Activated T-helper 1 cell treated with anti-CD3 and anti-CD28 coated beads, Interleukin-2, amount 50 U/mL, for 16 hours (primary cell): ENCODE results near the gene GADD45GIP1.
A peak's percentile ranks its signal among the peaks of the same experiment; 100 is the strongest.
"Not testable (repeated sequence)": the region's sequence is repeated elsewhere in the genome, so short reads cannot be mapped to it uniquely, and the experiment has no call there.

Source experiments
- DNase-seq, 2 donors: peaks; one replicate each; pipeline ENCODE4 v3.0.0-alpha.2; 2020; ENCODE audit warnings: low read depth in 1 of 2, low spot score in 1 of 2

GADD45GIP1 gene

DNA sequence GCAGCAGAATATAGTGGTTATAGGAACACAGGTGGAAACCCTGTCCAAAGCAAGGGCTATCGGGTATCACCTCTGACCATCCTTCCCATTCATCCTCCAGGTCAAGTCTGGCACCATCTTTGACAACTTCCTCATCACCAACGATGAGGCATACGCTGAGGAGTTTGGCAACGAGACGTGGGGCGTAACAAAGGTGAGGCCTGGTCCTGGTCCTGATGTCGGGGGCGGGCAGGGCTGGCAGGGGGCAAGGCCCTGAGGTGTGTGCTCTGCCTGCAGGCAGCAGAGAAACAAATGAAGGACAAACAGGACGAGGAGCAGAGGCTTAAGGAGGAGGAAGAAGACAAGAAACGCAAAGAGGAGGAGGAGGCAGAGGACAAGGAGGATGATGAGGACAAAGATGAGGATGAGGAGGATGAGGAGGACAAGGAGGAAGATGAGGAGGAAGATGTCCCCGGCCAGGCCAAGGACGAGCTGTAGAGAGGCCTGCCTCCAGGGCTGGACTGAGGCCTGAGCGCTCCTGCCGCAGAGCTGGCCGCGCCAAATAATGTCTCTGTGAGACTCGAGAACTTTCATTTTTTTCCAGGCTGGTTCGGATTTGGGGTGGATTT is 13.5 kb downstream of the GADD45GIP1 start:
- no peak for DNase-seq

DNA sequence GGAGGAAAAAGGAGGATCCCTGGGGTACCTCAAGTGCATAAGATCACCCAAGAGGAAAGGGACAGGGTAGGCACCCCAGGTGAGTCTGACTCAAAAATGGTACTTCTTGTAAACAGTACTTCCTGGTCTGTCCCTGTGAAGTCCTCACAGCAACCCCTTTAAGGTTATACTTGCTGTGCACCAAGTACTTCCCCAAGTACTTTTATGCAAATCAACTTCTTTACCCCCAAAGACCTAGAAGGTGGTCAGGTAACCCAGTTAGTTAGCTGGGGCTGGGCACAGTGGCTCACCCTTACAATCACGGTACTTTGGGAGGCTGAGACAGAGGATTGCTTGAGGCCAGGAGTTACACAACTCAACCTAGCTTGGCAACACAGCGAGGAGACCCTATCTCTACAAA is 16.1 kb downstream of the GADD45GIP1 start:
- DNase-seq, result no peak

DNA sequence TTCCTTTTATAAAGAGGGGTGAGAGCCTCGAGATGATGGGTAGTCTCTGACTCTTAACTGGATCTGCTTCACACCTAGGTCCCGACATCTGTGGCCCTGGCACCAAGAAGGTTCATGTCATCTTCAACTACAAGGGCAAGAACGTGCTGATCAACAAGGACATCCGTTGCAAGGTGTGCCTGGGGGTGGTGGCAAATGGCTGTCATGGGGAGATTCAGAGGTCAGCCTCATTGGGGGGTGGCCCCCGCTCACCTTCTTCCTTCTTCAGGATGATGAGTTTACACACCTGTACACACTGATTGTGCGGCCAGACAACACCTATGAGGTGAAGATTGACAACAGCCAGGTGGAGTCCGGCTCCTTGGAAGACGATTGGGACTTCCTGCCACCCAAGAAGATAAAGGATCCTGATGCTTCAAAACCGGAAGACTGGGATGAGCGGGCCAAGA is 17.0 kb downstream of the GADD45GIP1 start:
- no peak for DNase-seq

DNA sequence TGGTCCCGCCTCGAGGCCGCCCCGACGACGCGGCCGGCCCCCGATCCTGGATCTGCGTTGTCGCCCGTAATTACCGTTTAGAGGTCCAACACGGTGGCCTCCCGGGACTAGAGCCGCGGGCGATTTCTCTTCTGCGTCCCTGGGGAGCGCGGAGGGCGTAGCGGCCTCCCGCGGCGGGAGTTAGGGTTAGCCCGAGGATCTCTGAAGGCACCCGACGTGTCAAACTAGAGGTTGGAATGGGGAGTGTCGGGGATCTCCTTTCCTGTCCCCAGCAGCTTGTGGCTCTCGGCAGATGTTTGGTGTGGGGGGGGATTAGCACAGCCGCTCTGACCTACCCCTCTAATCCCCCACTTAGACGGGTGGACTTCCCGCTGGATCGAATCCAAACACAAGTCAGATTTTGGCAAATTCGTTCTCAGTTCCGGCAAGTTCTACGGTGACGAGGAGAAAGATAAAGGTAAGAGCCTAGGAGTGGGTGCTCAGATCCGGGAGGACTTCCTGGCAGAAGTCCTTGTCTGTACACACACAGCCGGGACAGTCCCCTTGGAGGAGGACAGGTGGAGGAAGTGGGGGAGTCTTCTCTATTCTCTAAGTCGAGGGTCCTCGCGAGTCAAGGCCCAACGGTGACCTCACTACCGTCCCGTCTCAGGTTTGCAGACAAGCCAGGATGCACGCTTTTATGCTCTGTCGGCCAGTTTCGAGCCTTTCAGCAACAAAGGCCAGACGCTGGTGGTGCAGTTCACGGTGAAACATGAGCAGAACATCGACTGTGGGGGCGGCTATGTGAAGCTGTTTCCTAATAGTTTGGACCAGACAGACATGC is 18.0 kb downstream of the GADD45GIP1 start:
- DNase-seq, result peak in 1 of 2 donors; percentile 12

DNA sequence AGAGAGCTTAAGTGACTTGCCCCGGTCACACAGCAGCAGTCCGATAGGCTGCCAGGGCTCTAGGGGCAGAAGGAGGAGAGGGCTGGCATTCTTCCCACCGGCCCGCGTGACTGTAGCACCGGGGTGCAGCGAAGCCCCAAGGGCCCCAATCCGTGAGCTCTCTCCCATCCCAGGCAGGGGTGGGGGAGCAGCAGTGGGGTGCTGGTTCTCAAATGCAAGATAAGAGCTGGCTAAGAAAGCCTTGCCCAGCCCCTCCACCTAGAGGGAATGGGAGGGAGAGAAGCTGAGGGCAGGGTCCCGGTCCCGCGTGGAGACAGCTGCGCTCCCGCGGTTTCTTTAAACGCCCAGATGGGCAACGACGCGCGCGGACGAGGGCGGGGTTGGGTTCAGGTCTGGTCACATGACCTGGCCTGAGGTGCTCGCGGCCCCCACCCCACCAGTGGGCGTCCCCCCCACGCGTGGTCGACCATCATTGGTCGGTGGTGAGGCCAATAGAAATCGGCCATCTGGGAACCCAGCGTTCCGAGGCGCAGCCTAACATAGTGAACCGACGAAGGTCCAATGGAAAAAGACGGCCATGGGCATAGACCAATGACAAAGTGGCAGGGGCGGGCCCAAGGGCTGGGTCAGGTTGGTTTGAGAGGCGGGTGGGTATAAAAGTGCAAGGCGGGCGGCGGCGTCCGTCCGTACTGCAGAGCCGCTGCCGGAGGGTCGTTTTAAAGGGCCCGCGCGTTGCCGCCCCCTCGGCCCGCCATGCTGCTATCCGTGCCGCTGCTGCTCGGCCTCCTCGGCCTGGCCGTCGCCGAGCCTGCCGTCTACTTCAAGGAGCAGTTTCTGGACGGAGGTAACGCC is 18.9 kb downstream of the GADD45GIP1 start, which contains the start of gene CALR:
Gene CALR (plus strand): TSS at position 683 of the 852 bp plus-strand sequence. CDS start 71 bp downstream, at position 754.
- DNase-seq, result peak; percentile 98

DNA sequence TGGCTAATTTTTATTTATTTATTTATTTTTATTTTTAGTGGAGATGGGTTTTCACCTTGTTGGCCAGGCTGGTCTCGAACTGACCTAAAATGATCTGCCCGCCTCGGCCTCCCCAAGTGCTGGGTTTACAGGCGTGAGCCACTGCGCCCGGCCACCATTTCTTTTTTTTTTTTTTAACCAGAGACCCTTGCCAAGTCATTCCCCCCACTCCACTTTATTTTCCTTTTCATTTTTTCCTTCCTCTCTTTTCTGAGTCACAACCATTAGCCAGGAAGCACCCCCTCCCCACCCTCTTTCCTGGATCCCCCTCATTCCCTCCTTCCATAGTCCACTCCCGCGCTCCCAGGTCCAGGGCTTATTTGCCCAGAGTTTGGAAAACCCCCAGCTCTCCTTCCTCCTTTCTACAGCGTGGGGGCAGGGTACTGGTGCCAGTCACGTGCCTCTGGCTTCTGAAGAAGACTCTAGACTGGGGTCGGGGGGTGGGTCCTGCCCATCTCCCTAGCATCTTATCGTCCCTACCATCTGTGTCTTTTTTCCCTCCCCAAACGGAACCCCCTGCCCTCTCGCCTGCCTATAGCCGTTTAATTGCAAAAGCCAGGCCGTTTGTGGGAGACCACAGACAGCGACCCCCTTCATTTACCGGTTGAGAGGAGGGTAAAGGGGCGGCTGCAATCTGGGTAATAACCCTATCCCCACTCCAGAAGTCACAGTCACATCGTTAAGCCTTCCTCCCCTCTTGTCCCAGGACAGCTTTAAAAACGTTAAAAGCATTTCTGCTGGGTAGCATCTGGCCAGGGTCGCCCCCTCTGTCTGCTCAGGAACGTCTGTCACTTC is 19.7 kb downstream of the GADD45GIP1 start:
- DNase-seq, result no peak

DNA sequence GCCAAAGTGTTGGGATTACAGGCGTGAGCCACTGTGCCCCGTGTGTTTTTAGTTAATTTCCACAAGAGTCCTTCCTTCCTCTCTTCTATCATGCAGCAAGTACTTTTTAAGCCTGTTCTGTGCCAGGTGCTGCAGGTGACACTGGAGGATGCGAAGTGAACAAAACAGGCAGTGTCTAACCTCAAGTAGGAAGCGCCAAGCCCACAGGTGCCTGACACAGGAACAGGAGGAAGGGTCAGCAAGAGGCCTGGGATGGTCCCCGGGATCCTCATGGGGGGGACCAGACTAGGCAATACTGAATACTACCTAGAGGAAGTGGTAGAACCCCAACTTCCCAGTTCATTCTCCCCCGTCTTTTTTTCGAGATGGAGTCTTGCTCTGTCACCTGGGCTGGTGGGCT is 20.4 kb downstream of the GADD45GIP1 start:
- DNase-seq, result no peak

DNA sequence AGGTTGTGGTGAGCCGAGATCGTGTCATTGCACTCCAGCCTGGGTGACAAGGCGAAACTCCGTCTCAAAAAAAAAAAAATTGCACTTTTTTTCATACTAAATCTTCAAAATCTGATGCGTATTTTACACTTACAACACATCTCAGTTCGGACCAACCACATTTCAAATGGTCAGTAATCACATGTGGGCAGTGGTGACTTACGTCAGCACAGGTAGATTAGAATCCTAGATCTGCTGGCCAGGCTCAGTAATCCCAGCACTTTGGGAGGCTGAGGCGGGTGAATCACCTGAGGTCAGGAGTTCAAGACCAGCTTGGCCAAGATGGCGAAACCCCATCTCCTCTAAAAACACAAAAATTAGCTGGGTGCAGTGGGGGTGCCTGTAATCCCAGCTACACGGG is 22.0 kb downstream of the GADD45GIP1 start:
- DNase-seq, result no peak

DNA sequence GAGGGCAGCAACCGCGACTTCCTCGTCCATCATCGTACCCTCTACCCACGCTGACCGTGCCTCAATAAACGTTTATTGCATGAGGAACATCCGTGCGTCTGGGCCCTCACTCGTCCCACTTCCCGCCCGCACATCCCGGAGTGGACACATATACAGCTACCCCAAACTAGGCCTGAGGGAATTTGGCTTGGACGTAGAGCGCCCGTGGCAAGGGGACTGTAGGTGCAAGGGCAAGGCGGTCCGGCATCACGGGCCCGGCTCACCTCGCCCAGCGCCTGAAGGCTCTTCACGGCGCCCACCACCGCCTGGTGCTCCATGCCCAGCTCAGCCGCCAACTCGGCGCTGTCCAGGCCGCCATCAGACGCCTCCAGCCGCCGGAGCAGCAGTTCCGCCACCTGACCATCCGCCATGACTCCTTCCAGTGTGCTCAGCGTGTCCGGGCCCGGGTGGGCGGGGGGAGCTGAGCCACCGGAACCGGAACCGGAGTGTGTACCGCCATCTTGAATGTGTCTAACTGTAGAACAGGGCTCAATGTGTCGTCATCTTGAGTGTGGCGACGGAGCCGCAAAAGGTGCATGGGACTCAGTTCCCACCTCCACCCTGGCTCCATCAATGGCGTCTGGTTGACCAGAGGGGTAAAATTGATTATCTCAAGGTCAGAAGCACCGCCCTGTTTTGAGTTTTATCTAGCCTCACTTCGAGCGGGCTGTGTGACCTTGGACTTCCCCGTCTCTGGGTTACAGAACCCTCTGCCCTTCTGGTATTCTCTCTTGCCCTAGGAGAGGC is 23.5 kb downstream of the GADD45GIP1 start, which contains the start of gene FARSA:
Gene FARSA (minus strand): TSS at position 425 of the 786 bp plus-strand sequence. CDS start 15 bp downstream, at position 410.
- peak; percentile 74 to 83 for DNase-seq

DNA sequence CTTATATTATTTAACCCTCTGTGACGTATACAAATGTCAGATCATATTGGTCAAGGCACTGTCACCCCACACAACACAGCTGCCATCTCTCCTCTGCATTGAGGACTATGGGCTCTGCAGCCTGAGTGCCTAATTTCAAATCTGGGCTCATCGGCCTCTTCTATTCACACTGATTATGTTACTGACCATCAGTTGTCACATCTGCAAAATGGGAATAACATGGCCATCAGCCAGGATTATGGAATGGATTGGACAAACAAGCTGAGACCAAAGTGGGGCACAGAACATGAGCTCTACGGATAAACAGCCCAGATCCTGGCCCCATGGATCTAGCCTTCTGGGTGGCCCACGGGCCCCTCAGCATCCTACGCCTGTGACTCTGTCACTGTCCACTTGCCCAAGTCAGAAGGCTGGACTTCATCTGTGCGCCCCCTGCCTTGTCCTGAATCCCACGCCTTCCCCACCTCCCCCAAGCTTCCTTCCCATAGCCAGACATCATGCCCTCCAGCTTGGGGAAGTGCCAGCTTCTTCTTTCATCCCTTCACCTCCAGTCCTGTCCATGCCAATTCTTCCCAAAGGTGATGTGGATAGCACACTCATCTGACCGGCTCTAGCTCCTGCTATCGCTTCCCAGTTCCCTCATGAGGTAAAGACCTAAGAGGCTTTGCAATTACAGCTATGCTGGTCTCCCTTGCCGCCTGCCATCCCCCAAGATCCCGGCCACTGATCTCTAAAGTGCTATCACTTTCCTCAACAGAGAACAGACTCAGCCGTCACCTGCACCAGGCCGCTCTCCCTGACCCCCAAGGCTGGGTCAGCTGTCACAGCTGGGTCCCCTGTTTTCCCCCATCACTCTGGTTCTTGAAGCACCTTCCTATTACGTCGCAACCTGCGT is 24.4 kb downstream of the GADD45GIP1 start:
- DNase-seq, result no peak

DNA sequence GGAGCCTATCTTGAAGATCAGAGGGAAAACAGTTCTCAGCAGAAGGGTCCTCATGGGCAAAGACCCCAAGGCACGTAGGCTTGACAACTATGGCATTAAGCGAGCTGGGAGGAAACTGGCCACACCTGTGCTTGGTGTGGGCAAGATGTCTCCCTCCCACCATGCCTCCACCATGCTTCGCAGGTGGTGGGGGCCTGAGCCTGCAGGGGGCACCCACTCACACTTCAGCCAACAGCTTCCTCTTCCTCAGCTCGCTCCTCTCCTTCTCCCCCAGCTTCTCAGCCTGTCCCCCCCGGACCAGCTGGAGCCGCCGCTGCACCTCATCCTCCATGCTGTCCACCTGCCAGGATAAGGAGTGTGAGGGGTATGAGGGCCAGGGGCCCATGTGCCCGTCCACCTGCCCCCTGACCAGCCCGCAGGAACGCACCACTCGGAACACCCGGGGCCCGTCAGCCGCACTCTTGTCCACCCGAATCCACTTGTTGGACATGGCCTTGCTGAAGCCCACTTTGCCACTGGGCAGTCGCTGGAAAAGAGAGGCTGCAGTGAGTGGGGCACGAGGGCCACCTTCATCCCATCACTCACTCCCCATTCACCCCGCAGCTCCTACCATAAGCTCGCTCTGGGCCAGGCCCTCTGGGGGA is 26.9 kb downstream of the GADD45GIP1 start:
- no peak for DNase-seq

DNA sequence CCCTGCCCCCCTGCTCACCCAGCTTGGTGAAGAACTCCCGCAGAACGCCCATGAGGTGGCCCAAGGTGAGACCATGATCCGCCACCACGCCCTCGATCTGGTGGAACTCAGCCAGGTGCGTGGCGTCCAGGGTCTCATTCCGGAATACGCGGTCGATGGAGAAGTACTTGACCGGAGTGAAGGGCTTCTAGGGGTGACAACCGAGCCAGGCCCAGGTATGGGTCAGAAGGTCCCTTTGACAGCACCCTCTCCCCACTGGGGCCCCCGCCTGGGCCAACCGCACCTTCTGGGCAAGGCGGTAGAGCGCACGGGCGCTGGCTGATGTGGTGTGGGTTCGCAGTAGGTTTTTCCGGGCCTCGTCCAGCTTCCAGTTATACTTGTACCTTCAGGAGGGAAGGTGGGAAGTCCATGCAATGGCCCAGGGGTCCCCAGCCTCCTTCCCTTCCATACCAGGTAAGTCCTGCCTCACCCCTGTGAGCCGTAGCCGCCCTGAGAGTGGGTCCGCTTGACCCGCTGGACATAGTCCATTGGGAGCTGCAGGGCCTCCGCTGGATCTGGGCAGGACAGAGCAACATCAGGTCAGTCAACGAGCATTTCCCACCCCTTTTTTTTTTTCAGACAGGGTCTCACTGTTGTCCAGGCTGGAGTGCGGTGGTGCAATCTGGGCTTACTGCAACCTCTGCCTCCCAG is 32.3 kb downstream of the GADD45GIP1 start:
- DNase-seq, result no peak

DNA sequence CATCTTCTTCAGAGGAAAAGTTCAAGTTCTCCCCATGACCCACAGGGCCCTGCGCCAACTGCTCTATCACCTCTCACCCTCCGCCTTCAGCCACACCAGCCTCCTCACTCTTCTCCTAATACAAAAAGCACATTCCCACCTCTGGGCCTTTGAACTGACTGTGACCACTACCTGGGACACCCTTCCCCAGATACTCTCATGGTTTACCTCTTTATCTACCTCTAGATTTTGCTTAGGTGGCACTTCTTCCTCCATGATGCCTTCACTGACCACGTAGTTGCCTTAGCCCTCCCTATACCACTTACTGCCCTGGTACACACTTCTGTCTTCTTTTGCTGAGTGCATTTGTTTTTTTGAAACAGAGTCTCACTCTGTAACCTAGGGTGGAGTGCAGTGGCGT is 34.1 kb downstream of the GADD45GIP1 start:
- DNase-seq, result no peak

DNA sequence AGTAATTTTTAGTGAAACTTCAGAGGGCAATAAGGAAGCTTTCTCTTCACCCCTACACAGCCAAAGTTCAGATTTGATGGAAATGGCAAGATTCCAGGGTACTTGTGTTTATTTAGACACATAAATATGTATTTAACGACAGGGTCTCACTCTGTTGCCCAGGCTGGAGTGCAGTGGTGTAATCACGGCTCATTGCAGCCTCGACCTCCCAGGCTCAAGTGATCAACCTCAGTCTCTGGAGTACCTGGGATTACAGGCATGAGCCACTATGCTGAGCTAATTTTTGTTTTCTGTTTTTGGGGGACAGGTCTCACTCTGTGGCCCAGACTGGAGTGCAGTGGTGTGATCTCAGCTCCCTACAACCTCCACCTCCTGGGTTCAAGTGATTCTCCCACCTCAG is 36.0 kb downstream of the GADD45GIP1 start:
- no peak for DNase-seq

DNA sequence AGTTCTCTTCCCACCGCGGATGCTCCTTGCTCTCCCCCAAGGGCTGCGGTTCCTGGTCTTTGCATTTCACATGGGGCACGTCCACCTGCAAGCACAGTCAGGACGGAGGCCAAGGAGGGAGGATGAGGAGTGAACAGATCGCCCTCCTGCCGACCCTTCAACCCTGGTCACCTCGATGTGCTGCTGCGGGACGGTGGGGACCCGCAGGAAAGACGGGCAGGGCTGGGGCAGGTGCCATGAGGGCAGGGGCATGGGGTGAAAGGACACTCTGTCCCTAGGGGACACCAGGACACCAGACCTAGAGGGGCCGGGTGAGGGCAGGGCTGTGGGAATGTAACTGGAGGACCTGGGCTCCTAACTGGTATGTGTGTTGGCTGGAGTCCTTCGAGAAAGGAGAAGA is 38.8 kb downstream of the GADD45GIP1 start:
- no peak for DNase-seq

DNA sequence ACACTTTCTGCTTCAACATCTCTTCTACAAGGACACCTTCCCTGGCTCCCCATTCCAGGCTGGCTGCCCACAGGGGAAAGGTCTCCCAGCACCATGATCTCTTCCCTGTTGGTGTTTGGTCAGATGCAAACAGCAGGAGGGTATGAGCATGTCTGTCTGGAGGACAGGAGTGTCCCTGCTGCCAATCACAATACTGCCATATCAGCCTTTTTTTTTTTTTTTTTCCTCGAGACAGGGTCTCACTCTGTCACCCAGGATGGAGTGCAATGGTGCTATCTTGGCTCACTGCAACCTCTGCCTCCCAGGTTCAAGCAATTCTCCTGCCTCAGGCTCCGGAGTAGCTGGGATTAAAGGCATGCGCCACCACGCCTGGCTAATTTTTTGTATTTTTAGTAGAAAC is 41.2 kb downstream of the GADD45GIP1 start:
- not testable (repeated sequence) for DNase-seq

DNA sequence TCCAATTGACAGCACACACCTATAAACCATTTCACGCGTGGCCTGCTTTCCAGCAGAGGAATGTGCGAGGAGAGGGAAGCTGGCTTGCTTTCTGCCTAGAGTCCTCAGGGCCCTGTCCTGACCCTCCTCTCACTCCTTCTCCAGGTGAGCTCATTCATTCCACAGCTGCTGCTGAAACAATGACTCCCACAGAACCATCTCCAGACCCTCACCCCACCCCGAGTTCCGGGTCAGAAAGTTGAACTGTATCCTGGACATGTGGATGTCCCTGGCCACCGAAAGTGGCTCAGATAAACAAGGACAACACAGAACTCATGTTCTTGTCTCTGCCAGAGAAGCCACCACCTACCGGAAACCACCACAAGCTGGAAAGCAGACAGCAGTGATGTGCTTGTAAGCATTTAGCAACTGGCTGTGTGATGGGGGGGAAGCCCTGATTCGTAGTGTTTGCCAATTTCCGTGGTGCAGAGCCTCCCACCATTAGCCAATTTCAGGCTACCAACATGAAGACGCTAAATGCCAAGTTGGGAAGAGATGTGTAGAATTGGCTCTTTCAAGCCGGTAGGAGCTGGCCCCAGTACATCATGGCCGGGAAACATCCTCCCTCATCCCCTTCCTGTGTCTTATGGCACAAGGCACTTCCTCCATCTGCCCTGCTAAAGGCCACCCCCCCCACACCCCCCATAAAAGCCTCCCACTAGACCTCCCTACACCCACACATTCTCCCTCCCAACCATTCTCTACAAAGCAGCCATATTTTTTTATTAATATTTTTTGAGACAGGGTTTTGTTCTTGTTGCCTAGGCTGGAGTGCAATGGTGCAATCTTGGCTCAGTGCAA is 43.0 kb downstream of the GADD45GIP1 start:
- DNase-seq, result peak in 1 of 2 donors; percentile 29
